GM18858 (cell line): ENCODE measurements around the gene SORBS2.

Experiments used
- ATAC-seq: cut with Tn5 transposase; IDR thresholded peaks from one replicate; pipeline ENCODE4 v1.9.1; 2021; ENCODE audit not compliant: unreplicated experiment

The SORBS2 gene

DNA sequence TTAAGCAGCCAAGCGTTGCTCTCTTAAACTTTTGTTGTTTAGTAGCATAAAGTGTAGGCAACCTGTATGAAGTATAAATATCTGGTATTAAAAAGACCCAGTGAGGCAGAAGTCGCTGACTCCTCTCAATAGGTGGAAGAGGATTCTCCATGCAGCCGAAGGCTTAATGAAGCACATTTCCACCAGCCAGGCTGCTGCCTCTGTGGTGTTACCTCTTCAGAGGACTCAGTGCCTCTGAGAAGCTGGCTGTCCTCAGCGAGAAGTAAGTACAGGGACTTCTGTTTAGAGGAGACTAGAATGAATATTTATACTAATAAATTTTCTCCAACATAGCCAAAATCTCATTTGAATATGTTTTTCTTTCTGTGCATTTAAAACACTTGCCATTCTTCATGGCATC, 6.0 kb downstream of the SORBS2 start:
- ATAC-seq = no peak

GRCh38 chr4:185805262-185805802, 6.7 kb downstream of the SORBS2 start:
- ATAC-seq = no peak

DNA sequence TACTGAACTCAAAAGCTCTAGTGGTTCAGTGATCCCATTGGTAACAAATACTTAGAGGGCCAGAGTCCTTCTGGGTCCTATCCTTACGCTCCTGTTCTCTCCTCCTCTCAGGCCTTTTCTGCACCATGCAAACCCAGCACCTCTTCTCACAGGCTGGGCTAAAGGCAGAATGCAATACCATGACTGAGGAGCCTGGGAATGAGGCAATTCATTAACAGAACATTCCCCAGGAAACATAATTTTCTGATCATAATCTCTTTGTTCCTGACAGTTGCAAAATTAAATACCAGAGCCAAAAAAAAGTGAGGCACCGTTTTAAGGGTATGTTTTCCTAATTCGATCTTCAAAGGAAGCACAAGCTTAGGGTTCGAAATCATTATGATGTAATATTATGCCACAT, 9.0 kb downstream of the SORBS2 start:
- ATAC-seq = no peak

- no peak for ATAC-seq
These were observed 10.5 kb downstream of the SORBS2 start for GRCh38 chr4:185801471-185801870.

DNA sequence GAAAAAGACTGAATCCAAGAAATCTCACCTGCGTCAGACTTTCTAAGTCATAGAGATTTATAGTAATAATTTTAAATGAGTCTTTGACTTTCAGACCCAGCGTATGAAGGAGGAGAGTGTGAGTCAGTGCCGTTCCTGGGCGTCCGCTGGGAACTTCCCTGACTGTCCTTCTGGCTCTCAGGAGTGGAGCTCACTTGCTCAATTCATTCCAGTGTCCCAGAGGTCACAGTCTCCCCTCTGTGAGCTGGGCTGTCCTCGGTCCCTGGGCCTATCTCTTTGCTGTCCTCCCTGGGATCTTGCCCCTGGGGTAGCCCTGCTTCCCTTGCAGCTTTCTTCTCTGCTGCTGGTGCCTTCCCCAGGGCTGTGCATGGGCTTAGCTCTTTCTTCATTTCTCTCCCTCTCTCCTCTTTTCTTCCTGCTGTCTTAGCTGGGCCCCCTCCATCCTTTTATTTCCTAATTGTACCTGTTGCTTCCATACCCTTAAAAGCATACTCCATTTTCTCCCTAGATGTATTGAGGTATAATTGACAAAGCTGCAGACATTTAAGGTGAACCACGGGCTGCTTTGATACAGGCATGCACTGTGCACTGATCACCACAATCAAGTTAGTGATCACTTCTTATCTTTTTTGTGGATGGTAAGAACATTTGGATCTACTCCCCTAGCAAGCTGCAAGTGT, 11.6 kb downstream of the SORBS2 start:
- no peak for ATAC-seq

DNA sequence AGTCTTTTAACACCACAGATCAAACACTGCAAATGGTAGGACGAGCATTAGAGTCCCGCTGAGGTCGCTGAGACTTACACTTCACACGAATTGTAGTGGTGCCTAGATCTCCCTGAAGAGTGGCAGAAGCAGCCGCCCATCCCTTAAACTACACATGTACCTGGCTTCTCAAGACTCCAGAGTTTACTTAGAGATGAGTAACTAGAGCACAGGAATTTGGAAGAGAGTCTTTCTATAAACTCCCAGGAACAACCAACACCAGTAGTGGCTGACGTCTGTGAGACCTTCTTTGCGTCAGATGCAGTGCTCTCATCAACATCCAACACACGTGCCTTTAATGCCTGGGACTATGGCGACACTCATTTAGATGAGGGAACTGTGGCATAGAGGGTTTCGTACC, 12.6 kb downstream of the SORBS2 start:
- no peak for ATAC-seq

GRCh38 chr4:185797596-185798338, 14.2 kb downstream of the SORBS2 start:
- no peak for ATAC-seq

GRCh38 chr4:185797018-185797417, 15.0 kb downstream of the SORBS2 start:
- ATAC-seq = no peak

DNA sequence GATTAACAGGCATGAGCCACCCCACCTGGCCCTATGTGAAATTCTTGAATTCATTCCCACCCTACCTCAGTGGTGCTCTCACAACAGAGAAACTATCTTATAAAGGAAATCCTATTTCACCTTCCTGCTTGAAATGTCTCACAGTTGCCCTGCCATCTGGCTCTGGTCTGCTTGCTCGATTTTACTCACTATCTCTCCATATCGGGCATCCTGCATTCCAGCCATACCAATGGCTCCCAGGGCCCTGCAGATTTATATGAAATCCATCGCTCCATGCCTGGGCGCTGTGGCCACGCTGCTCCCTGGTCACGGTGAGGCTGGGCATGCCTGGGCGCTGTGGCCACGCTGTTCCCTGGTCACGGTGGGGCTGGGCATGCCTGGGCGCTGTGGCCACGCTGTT, 15.8 kb downstream of the SORBS2 start:
- ATAC-seq = no peak

DNA sequence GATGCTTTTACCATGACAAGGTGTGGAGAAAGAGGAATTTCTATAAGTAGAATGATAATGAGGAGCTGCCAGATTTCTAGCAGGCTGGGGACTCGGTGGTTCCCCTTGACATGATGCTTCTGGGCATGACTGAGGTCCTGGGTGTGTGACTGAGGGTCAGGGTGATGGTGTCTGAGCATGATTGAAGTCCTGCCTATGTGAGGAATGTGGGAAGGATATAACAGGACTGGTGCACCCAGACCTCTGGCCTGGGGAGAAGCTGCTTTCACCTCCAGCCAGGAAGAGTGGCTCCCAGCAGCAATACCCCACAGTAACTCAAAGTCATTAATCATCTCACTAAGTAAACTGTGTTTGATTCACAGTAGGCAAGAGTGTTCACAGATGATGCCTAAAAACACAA, 17.4 kb downstream of the SORBS2 start:
- ATAC-seq = no peak

DNA sequence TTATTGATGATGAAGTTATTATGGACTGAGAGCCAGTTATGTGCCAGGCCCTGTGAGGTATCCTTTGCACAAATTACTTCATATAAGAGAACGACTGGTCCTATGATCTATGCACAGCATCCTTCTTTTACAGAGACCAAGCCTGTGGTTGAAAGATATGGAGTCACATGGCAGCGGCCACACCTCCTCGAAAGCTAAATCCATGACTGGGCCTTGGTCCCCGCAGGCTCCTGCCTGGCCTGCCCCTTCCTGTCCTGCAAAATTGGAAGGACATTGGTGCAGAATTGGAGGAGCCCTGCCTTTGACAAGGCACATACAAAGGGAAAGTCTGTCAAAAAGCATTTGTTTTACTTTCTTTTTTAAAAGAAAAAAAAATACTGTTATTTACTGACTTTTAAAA, 18.3 kb downstream of the SORBS2 start:
- ATAC-seq = no peak

GRCh38 chr4:185793116-185793485, 18.9 kb downstream of the SORBS2 start:
- no peak for ATAC-seq

GRCh38 chr4:185792384-185793115, 19.4 kb downstream of the SORBS2 start:
- ATAC-seq = no peak

DNA sequence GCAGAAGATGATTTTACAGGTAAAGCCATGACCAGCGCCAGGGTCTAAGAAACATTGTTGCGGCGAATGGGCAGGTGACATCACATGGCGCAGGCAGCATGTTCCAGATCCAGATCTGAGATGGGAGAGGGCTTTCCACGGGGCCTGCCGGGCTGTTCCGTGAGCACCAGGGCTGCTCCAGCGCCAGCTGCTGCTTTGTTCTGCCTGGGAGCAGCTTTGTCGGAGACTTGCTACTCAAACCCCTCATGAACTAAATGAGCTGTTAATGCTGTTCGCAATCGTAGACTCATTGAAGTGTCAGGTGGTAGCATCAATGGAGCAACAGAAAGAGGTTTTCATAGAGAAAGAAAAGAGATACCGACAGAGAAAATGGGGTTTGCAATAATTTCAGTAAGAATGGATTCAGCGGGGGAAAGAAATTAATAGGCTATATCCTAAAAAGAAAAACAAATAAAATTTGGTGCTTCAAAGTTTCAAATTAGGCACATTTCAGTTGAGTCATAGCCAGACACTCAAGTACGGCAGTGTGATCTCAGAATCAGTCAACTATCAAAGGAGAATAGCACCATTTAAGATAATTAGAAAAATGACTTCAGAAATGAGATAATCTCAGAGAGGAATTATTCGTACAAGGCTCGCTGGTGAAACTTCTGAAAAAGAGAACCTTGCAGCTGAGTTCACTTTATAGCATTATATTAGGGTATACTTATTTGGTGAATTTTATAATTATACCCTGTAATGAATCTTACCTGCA, 23.9 kb downstream of the SORBS2 start:
- no peak for ATAC-seq

DNA sequence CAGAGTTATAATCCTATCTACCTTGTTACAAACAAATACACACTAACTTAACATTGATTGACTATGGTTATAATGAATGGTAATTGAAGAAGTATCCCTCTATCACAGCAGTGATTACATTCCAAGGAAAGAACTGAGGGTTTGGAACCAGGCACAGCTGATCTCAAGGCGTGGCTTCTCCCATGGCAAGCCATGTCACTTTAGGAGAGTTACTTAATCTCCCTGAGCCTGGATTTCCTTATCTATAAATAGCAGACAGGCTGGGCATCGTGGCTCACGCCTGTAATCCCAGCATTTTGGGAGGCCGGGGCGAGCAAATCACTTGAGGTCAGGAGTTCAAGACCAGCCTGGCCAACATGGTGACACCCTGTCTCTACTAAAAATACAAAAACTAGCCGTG, 25.6 kb downstream of the SORBS2 start:
- ATAC-seq = no peak

- no peak for ATAC-seq
These were observed 28.4 kb downstream of the SORBS2 start for GRCh38 chr4:185783574-185783973.

GRCh38 chr4:185782523-185782922, 29.5 kb downstream of the SORBS2 start:
- no peak for ATAC-seq

DNA sequence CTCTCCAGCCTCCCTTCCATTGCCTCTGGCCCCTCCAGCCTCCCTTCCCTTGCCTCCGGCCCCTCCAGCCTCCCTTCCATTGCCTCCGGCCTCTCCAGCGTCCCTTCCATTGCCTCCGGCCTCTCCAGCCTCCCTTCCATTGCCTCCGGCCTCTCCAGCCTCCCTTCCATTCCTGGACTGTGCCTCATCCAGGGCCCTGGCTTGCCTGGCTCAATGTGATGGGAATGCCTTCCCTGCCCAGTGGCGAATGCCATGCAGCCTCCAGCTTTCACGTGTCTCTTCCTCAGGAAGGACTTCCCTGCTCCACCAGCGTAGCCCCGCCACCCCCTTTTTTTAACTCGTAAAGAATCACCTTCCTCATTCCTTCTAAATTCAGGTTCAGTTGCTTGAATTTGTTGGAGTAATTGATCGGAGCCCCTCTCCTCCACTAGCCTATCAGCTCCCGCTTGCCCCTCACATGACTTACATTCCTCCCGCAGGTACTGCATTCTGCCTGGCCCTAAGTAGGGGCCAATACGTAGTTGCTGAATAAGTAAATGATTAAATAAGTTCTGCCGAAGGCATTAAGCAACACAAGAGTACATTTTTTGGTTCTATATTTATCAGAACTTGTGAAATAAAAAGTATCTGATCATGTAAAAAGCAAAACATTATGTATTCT, 30.3 kb downstream of the SORBS2 start:
- no peak for ATAC-seq

- ATAC-seq = no peak
These were observed 31.5 kb downstream of the SORBS2 start for GRCh38 chr4:185780472-185780871.

GRCh38 chr4:185779517-185779916, 32.5 kb downstream of the SORBS2 start:
- no peak for ATAC-seq

DNA sequence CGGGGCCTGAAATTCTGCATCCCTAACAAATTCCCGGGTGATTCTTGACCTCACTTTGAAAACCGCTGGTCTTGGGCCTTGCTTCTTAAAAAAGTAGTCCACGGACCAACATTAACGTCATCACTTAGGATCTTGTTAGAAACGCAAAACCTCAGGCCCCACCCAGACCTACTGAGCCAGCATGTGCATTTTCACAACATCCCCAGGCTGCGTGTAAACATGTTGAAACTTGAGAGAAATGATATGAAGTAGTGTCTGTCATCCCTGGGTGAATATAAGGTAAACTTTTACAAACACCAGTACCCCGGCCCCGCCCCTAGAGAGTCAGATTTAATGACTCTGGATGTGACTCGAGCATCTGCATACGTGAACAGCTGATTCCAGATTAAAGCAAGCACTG, 33.7 kb downstream of the SORBS2 start:
- no peak for ATAC-seq
